ENCODE data around the gene NFU1. TPM values are rescaled to one million over a fixed set of nuclear protein-coding genes. Genes with fewer than 3 reads are reported as not detected.

The NFU1 gene
- total and polyA plus RNA-seq, 9 of the 15 experiments (the other 6 are each of a cell fraction or from before 2014, with no cell fraction given) = 33.3 to 61.8 (median 53.7) TPM

DNA sequence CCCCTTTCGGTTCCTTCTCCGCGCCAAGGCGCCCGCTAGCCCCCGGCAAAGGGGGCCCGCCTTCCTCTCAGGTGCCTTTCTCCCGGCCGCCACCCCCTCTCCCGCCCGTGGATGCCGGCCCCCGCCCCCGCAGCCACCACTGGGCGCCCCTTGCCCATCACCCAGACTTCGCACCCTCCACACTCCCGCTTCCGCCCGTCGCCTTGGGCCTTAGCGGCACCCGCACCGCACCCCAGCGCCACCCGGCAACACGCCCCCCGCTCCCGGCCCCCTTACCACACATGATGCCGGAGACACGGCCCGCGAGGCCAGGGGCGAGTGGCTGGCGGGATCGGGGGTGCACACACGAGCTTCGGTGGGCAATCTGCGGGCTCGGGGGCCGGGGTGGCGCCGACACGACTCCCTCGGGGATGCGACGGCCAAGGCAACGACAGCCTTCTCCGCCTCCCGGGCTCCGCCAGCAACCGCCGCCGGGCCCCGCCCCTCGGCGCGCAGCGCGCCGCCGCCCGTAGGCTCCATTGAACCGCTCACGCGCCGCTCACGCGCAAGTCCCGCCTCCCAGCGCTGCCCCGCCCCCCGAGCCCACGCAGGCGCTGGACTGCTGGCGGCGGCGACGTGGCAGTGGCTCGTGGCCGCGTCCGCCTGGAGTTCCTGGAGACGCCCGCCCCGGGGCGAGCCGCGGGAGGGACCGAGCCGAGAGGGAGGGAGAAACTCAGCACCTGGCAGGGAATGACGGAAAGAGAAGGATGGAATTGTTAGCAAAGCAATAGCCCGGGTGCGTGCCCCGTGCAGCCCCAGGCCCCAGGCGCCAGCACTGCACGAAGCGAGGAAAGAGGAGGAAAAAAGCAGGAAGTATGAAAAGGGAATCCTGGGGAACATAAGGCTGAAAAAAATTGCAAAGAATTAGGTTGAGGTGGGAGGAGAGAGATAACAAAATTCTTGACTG lies 50.2 kb downstream of the NFU1 start, which contains the start of gene GFPT1 (continued):
- TF ChIP-seq PBX2 (CRISPR knock-in tag; IDR thresholded peaks at IDR 0.05; ENCODE audit: low read depth) = peak; percentile 69
- no peak for TF ChIP-seq PBX2 (tag; conservative IDR thresholded peaks at IDR 0.05; ENCODE audit: low read depth)
- TF ChIP-seq BHLHE40 (IDR thresholded peaks at IDR 0.05; ENCODE audit: low read length) = peak; percentile 89
- peak; percentile 51 for TF ChIP-seq TFAP4 (CRISPR knock-in tag; IDR thresholded peaks at IDR 0.05; ENCODE audit: borderline replicate concordance)
- TF ChIP-seq HLTF (IDR thresholded peaks at IDR 0.05) = peak; percentile 83; the same call in 1 of the 2 replicates
- TF ChIP-seq CCNT2 (IDR thresholded peaks at IDR 0.05; ENCODE audit: borderline replicate concordance, extremely low read depth, insufficient read length, low read depth, low read length) = peak; percentile 81
- peak; percentile 38; the same call in 1 of the 2 replicates for TF ChIP-seq SMARCE1 (IDR thresholded peaks at IDR 0.05)
- TF ChIP-seq SP2 (IDR thresholded peaks at IDR 0.05; ENCODE audit: extremely low read depth, low read depth, low read length, poor library complexity, severe bottlenecking) = peak; percentile 64
- peak; percentile 85 for TF ChIP-seq RB1 (IDR thresholded peaks at IDR 0.05; ENCODE audit: low read depth)
- 0 out of 2 replicates have a peak, but pooled peaks have one; percentile 30 for TF ChIP-seq SIN3B (IDR thresholded peaks at IDR 0.05; ENCODE audit: low read depth)
- TF ChIP-seq, protein P1, sequence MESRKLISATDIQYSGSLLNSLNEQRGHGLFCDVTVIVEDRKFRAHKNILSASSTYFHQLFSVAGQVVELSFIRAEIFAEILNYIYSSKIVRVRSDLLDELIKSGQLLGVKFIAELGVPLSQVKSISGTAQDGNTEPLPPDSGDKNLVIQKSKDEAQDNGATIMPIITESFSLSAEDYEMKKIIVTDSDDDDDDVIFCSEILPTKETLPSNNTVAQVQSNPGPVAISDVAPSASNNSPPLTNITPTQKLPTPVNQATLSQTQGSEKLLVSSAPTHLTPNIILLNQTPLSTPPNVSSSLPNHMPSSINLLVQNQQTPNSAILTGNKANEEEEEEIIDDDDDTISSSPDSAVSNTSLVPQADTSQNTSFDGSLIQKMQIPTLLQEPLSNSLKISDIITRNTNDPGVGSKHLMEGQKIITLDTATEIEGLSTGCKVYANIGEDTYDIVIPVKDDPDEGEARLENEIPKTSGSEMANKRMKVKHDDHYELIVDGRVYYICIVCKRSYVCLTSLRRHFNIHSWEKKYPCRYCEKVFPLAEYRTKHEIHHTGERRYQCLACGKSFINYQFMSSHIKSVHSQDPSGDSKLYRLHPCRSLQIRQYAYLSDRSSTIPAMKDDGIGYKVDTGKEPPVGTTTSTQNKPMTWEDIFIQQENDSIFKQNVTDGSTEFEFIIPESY (CRISPR knock-in tag; IDR thresholded peaks at IDR 0.05) = no peak
- TF ChIP-seq ZNF253 (CRISPR knock-in tag; conservative IDR thresholded peaks at IDR 0.05) = no peak
- TF ChIP-seq MCM2 (IDR thresholded peaks at IDR 0.05; ENCODE audit: low read depth) = no peak
- no peak for TF ChIP-seq TEAD4 (IDR thresholded peaks at IDR 0.05; ENCODE audit: low read length)
- peak; percentile 66; the same call in 1 of the 2 replicates for TF ChIP-seq TEAD4 (CRISPR knock-in tag; IDR thresholded peaks at IDR 0.05; ENCODE audit: borderline replicate concordance)
- TF ChIP-seq FUS (optimal IDR thresholded peaks at IDR 0.05; ENCODE audit: low read depth, low read length) = peak; percentile 41
- peak; percentile 90 for TF ChIP-seq TAF1 (IDR thresholded peaks at IDR 0.05; ENCODE audit: control insufficient read depth, extremely low read depth, insufficient read depth, low read length, severe bottlenecking)
- TF ChIP-seq ZNF212 (CRISPR knock-in tag; IDR thresholded peaks at IDR 0.05) = no peak
- peak; percentile 73 for TF ChIP-seq SMAD4 (CRISPR knock-in tag; conservative IDR thresholded peaks at IDR 0.05)
- 0 out of 2 replicates have a peak, but pooled peaks have one; percentile 69 for TF ChIP-seq DNMT1 (IDR thresholded peaks at IDR 0.05)
- peak; percentile 36; the same call in 1 of the 2 replicates for TF ChIP-seq JUN (IDR thresholded peaks at IDR 0.05; ENCODE audit: borderline replicate concordance, low read depth, low read length)
- TF ChIP-seq JUN (CRISPR knock-in tag; IDR thresholded peaks at IDR 0.05; ENCODE audit: borderline replicate concordance) = no peak
- TF ChIP-seq SMAD2 (IDR thresholded peaks at IDR 0.05; ENCODE audit: low read depth, low read length) = no peak

Measured in K562 (cell line).